ENCODE results near the gene NLGN1. TPM values are rescaled to one million over a fixed set of nuclear protein-coding genes. Genes with fewer than 3 reads are reported as not detected.
A peak's percentile ranks its signal among the peaks of the same experiment; 100 is the strongest.
"Not testable (repeated sequence)": the region's sequence is repeated elsewhere in the genome, so short reads cannot be mapped to it uniquely, and the experiment has no call there.

Gene NLGN1
- total RNA-seq, 1 donor from 2014 or later, result 4.5 TPM

DNA sequence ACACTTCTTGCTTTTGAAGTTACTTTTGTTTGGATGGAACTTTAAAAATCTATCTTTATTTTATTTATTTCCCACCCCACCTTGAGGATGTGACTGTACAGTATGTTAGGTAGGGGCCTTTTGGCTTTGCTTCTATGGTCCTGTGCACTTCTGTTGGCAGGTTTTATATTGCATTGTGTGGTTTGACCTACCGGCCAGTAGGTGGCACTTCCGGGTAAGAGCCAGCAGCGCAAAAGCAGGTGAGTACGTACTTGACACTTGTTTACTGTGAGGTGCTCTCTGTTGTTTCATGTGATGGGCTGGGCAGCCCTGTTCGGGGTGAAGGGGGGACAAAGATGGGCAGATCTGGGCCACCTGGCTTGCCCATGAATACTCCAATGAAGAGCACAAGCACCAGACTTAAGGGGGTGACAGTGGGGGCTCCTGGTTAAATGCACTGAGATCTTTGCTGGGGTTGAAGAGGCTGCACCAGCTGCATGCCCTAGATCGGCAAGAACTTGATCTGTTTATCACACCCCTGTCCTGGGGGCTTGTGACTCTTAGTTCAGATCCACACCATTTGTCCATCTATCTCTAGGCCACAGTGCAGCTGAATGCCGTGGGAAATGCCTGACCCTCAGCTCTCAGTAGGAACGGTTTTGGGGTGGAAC lies 131.6 kb downstream of the NLGN1 start:
- Histone ChIP-seq H3K27me3 (ENCODE audit: control insufficient read depth, insufficient read depth, low read length) (no peaks in the 10 kb centered on the region), H3K36me3 (ENCODE audit: control insufficient read depth, insufficient read depth, low read length) (no peaks in the 10 kb centered on the region), H3K4me3 (ENCODE audit: low read depth, low read length) (no peak overlapping the region)
- DNase-seq (ENCODE audit: low read depth), result no peak
- TF ChIP-seq, protein P1, sequence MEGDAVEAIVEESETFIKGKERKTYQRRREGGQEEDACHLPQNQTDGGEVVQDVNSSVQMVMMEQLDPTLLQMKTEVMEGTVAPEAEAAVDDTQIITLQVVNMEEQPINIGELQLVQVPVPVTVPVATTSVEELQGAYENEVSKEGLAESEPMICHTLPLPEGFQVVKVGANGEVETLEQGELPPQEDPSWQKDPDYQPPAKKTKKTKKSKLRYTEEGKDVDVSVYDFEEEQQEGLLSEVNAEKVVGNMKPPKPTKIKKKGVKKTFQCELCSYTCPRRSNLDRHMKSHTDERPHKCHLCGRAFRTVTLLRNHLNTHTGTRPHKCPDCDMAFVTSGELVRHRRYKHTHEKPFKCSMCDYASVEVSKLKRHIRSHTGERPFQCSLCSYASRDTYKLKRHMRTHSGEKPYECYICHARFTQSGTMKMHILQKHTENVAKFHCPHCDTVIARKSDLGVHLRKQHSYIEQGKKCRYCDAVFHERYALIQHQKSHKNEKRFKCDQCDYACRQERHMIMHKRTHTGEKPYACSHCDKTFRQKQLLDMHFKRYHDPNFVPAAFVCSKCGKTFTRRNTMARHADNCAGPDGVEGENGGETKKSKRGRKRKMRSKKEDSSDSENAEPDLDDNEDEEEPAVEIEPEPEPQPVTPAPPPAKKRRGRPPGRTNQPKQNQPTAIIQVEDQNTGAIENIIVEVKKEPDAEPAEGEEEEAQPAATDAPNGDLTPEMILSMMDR (IDR thresholded peaks at IDR 0.05; ENCODE audit: insufficient read depth, low read length, poor library complexity, severe bottlenecking), result peak; percentile 69

DNA sequence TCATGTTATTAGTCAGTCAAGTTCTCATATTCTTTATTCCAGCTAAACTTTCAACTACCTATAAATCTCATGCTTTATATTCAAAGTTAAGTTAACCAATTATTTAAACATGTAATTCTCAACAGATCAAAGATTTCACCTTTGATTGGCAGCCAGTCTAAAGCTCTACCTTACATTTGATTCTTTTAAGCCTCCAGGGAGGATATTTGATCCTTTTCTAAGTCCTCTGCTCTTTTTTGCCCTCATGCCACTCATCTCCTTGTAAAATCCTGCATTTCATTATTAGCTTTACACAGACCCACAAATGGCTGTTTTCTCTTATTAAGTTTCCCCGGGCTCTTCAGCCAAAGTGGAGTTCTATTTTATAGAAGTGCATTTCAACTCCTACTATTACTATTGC lies 134.1 kb downstream of the NLGN1 start:
- no peak overlapping the region for H3K4me3 ChIP-seq (ENCODE audit: low read depth, low read length)
- no peak for DNase-seq (ENCODE audit: low read depth)
- TF ChIP-seq, protein P1 (IDR thresholded peaks at IDR 0.05; ENCODE audit: insufficient read depth, low read length, poor library complexity, severe bottlenecking), result no peak
- H3K36me3 ChIP-seq (ENCODE audit: control insufficient read depth, insufficient read depth, low read length), result no peaks in the 10 kb centered on the region
- no peaks in the 10 kb centered on the region for H3K27me3 ChIP-seq (ENCODE audit: control insufficient read depth, insufficient read depth, low read length)

DNA sequence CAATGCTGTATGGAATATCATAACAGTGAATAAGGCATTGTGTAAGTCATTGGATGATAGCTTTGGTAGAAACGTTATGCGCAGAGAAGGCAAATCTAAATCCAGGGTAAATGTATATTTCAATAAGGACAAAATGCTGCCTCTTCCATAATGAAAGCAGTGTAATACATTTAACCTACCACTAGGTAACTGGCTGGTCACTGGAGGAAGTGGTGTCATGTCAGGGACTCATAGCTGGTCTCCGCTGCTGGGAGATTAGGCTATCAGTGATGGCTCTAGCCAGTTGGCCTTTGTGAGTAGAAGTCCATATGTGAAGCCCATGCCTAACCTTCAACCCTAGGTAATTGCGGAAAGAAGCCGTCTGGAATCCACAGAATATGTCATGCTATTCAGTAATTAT lies 140.9 kb downstream of the NLGN1 start:
- Histone ChIP-seq H3K4me3 (ENCODE audit: low read depth, low read length) (no peak overlapping the region), H3K27me3 (ENCODE audit: control insufficient read depth, insufficient read depth, low read length) (no peaks in the 10 kb centered on the region), H3K36me3 (ENCODE audit: control insufficient read depth, insufficient read depth, low read length) (no peaks in the 10 kb centered on the region)
- TF ChIP-seq, protein P1 (IDR thresholded peaks at IDR 0.05; ENCODE audit: insufficient read depth, low read length, poor library complexity, severe bottlenecking), result no peak
- DNase-seq (ENCODE audit: low read depth), result no peak

DNA sequence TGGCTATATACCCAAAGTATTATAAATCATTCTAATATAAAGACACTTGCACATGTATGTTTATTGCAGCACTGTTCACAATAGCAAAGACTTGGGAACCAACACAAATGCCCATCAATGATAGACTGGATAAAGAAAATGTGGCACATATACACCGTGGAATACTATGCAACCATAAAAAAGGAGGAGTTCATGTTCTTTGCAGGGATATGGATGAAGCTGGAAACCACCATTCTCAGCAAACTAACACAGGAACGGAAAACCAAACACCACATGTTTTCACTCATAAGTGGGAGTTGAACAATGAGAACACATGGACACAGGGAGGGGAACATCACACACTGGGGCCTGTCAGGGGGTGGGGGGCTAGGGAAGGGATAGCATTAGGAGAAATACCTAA lies 148.0 kb downstream of the NLGN1 start:
- DNase-seq (ENCODE audit: low read depth); H3K36me3 ChIP-seq (ENCODE audit: control insufficient read depth, insufficient read depth, low read length); H3K27me3 ChIP-seq (ENCODE audit: control insufficient read depth, insufficient read depth, low read length); H3K4me3 ChIP-seq (ENCODE audit: low read depth, low read length): not testable (repeated sequence)

DNA sequence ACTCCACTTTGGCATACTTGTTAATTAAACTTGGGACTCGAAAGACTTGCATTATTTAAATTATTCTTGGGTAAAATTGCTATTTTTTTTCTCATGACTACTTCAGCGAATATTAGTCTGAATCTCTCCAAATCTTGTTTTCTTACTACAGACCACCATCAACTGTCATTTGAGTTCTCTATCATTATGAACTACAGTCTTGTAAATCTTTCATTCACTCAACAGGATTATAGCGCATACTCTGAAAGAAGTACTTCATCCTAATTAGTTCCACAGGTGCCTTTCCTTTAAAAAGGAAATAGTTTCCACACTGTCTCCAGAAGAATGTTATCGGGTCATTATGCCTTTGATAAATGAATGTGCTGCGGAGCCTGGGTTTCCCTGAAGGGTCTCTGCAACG lies 149.5 kb downstream of the NLGN1 start:
- DNase-seq (ENCODE audit: low read depth), result no peak
- TF ChIP-seq, protein P1 (IDR thresholded peaks at IDR 0.05; ENCODE audit: insufficient read depth, low read length, poor library complexity, severe bottlenecking), result no peak
- H3K4me3 ChIP-seq (ENCODE audit: low read depth, low read length), result no peak overlapping the region
- H3K27me3 ChIP-seq (ENCODE audit: control insufficient read depth, insufficient read depth, low read length), result no peaks in the 10 kb centered on the region
- H3K36me3 ChIP-seq (ENCODE audit: control insufficient read depth, insufficient read depth, low read length), result no peaks in the 10 kb centered on the region

DNA sequence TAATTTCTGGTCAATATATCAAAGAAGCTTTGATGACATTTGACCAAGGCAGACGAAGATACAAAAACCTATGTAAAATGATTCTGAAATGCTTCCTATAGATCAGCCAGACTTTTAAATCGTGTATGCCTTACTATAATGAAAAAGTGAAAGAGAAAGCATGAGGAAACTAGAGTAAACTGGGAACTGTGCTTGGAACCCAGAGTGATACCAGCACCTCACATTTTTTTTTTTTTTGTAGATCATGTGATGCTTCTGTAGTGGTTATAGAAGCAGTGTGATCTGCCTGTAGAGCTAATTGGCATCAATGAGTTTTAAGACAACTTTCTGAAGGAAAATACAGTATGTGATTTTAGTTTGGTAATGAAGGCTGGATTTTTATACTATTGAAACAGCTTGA lies 150.7 kb downstream of the NLGN1 start:
- Histone ChIP-seq H3K36me3 (ENCODE audit: control insufficient read depth, insufficient read depth, low read length) (no peaks in the 10 kb centered on the region), H3K27me3 (ENCODE audit: control insufficient read depth, insufficient read depth, low read length) (no peaks in the 10 kb centered on the region), H3K4me3 (ENCODE audit: low read depth, low read length) (no peak overlapping the region)
- DNase-seq (ENCODE audit: low read depth), result no peak
- TF ChIP-seq, protein P1 (IDR thresholded peaks at IDR 0.05; ENCODE audit: insufficient read depth, low read length, poor library complexity, severe bottlenecking), result no peak
